Keratinocyte (primary cell): ENCODE results near the gene ZNF628. TPM values are rescaled to one million over a fixed set of nuclear protein-coding genes. Genes with fewer than 3 reads are reported as not detected.

Experiments used
- DNase-seq: peaks from one replicate; pipeline ENCODE4 v3.0.0-alpha.2; 2011; ENCODE audit warnings: low read depth, missing footprints, low spot score
- FAIRE-seq: peaks from 2 replicates; lab custom pipeline; 2011; peaks lifted over from hg19 to GRCh38; lab: Jason Lieb, UNC
- H2AFZ ChIP-seq: 2 replicates; pipeline ENCODE4 v1.6.0; 2012; ENCODE audit warnings: low read length, control low read depth, inconsistent platforms; ENCODE audit not compliant: control insufficient read depth
- H3K27ac ChIP-seq: 2 replicates; pipeline ENCODE4 v1.5.1; 2011; ENCODE audit warnings: low read length; ENCODE audit not compliant: control insufficient read depth, insufficient read depth
- H3K27me3 ChIP-seq: 3 replicates; pipeline ENCODE4 v1.6.0; 2011; ENCODE audit warnings: low read length; ENCODE audit not compliant: control insufficient read depth, insufficient read depth; ENCODE audit errors: extremely low read depth
- H3K36me3 ChIP-seq, 2 experiments: 2 replicates in 1 of 2; 3 replicates in 1 of 2; pipeline ENCODE4 v1.5.1; 2011; ENCODE audit warnings: low read length in 2 of 2, mild to moderate bottlenecking in 1 of 2; ENCODE audit not compliant: control insufficient read depth in 2 of 2, insufficient read depth in 2 of 2; ENCODE audit errors: extremely low read depth in 1 of 2
- H3K4me1 ChIP-seq: 3 replicates; pipeline ENCODE4 v1.5.1; 2011; ENCODE audit warnings: low read length; ENCODE audit not compliant: control insufficient read depth, insufficient read depth; ENCODE audit errors: extremely low read depth
- H3K4me2 ChIP-seq: 3 replicates; pipeline ENCODE4 v1.6.0; 2011; ENCODE audit warnings: low read depth, low read length; ENCODE audit not compliant: control insufficient read depth, insufficient read depth; ENCODE audit errors: extremely low read depth
- H3K4me3 ChIP-seq, 3 experiments: fragments of 200-600 bp in 1 of 3; sonication (generic) in 1 of 3; 2 replicates in 2 of 3; 3 replicates in 1 of 3; pipeline ENCODE4 v1.5.1; 2011 to 2016; ENCODE audit warnings: low read length in 3 of 3, mild to moderate bottlenecking in 3 of 3, control low read depth in 2 of 3, inconsistent platforms in 1 of 3, low read depth in 1 of 3, mixed read lengths in 1 of 3, mixed run types in 1 of 3, moderate library complexity in 1 of 3; ENCODE audit not compliant: control insufficient read depth in 2 of 3, insufficient read depth in 2 of 3; ENCODE audit errors: extremely low read depth in 1 of 3
- H3K79me2 ChIP-seq: 2 replicates; pipeline ENCODE4 v1.6.0; 2012; ENCODE audit warnings: low read length; ENCODE audit not compliant: control insufficient read depth, insufficient read depth
- H3K9ac ChIP-seq: 3 replicates; pipeline ENCODE4 v1.6.0; 2011; ENCODE audit warnings: low read length; ENCODE audit not compliant: control insufficient read depth, insufficient read depth; ENCODE audit errors: extremely low read depth
- H3K9me1 ChIP-seq: 3 replicates; pipeline ENCODE4 v1.6.0; 2011; ENCODE audit warnings: low read length; ENCODE audit not compliant: control insufficient read depth, insufficient read depth; ENCODE audit errors: extremely low read depth
- H3K9me3 ChIP-seq: 2 replicates; pipeline ENCODE4 v1.5.1; 2012; ENCODE audit warnings: low read depth, low read length; ENCODE audit not compliant: control insufficient read depth
- H4K20me1 ChIP-seq: 3 replicates; pipeline ENCODE4 v1.6.0; 2011; ENCODE audit warnings: low read length; ENCODE audit not compliant: control insufficient read depth, insufficient read depth; ENCODE audit errors: extremely low read depth
- CTCF ChIP-seq, 3 experiments: IDR thresholded peaks in 1 of 3; conservative IDR thresholded peaks in 1 of 3; optimal IDR thresholded peaks in 1 of 3; 2 replicates in 2 of 3; 3 replicates in 1 of 3; pipeline versions ENCODE3 to v1.5.1; 2011; ENCODE audit warnings: low read length in 3 of 3, mild to moderate bottlenecking in 3 of 3, moderate library complexity in 2 of 3, control low read depth in 1 of 3, inconsistent platforms in 1 of 3; ENCODE audit not compliant: insufficient read depth in 2 of 3; ENCODE audit errors: extremely low read depth in 1 of 3
- EZH2 ChIP-seq: IDR thresholded peaks from one replicate; pipeline ENCODE4 v1.6.1; 2012; ENCODE audit warnings: inconsistent platforms, mild to moderate bottlenecking, low read length, moderate library complexity
- dilution Hi-C: fragments of 300-500 bp; cut with MboI; formaldehyde crosslinking; loops from one replicate; pipeline ENCODE4 v1.7.0; 2020; ENCODE audit warnings: low sequenced_read_pairs; ENCODE audit not compliant: extremely low pct_ligation_motif_present
- polyA plus RNA-seq, 5 experiments: library from polyadenylated mRNA; depleted of rRNA in 3 of 5; stranded (reverse) in 3 of 5; stranded (forward) in 1 of 5; unstranded in 1 of 5; fragments of >200 nt; gene quantifications; 1 replicate in 1 of 5; 2 replicates in 3 of 5; 3 replicates in 1 of 5; pipeline versions ENCODE4 v1.2.1 to v1.2.3, GENCODE V29; 2011 to 2012; ENCODE audit warnings: missing spikeins in 2 of 5, low read depth in 1 of 5, low replicate concordance in 1 of 5

ZNF628 gene
- polyA plus RNA-seq, 1 donor (not counting 4 experiments of a cell fraction or from before 2014, with no cell fraction given), result 0.22 TPM

DNA sequence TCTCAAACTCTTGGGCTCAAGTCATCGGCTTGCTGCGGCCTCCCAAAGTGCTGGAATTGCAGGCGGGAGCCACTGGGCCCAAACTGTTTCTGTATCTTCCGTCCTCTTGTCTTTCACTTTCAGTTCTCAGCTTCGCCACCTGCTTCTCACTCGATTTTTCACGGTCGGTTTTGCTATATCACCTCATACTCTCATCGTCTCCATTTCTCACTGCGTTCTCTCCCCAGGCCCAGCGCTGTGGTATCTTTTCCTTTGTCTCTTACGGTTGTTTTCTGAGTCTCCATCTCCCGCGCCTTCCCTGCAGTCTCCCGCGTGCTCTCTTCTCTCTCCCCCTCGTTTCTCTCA, 26.7 kb downstream of the ZNF628 start:
- Histone ChIP-seq H3K36me3 (no peaks in the 10 kb centered on the region), H3K4me1 (no peaks in the 10 kb centered on the region), H3K9me1 (no peaks in the 10 kb centered on the region), H4K20me1 (no peaks in the 10 kb centered on the region), H3K4me3 (no peak overlapping the region), H3K79me2 (no peaks in the 10 kb centered on the region), H2AFZ (no peak overlapping the region), H3K27me3 (peaks cover 8% of the 10 kb centered on the region), H3K9ac (no peak overlapping the region), H3K27ac (no peak overlapping the region), H3K4me2 (no peak overlapping the region), H3K9me3 (no peaks in the 10 kb centered on the region)
- DNase-seq (no peak), FAIRE-seq (no peak)
- TF ChIP-seq CTCF (optimal IDR thresholded peaks at IDR 0.05 in 1 of 3, IDR thresholded peaks at IDR 0.05 in 1 of 3, conservative IDR thresholded peaks at IDR 0.05 in 1 of 3; ENCODE audit: extremely low read depth in 1 of 3, insufficient read depth in 2 of 3, low read length in 3 of 3) (no peak), EZH2 (no peak)
- dilution Hi-C loops, result no loop called here

- peak overlapping the region; percentile 71 for H3K4me2 ChIP-seq
- no peak for TF ChIP-seq EZH2
- TF ChIP-seq CTCF (optimal IDR thresholded peaks at IDR 0.05 in 1 of 3, IDR thresholded peaks at IDR 0.05 in 1 of 3, conservative IDR thresholded peaks at IDR 0.05 in 1 of 3; ENCODE audit: extremely low read depth in 1 of 3, insufficient read depth in 2 of 3, low read length in 3 of 3), result peak; percentile 81 to 99 (median 97)
- no peak overlapping the region for H3K9ac ChIP-seq
- no peaks in the 10 kb centered on the region for H3K36me3 ChIP-seq
- peak overlapping the region; percentile 79 for H2AFZ ChIP-seq
- no peaks in the 10 kb centered on the region for H3K9me3 ChIP-seq
- H3K27me3 ChIP-seq, result peaks cover 3% of the 10 kb centered on the region
- no peaks in the 10 kb centered on the region for H3K79me2 ChIP-seq
- H3K4me1 ChIP-seq, result no peaks in the 10 kb centered on the region
- no peak overlapping the region for H3K27ac ChIP-seq
- FAIRE-seq (peak; percentile 51), DNase-seq (peak; percentile 25)
- H4K20me1 ChIP-seq, result no peaks in the 10 kb centered on the region
- dilution Hi-C loops, result no loop called here
- peak overlapping the region; percentile 26 to 54 (median 52) for H3K4me3 ChIP-seq
- no peaks in the 10 kb centered on the region for H3K9me1 ChIP-seq
These were observed 27.3 kb downstream of the ZNF628 start for GRCh38 chr19:55503502-55504251.
